ENCODE data around the gene RANBP10. TPM values are rescaled to one million over a fixed set of nuclear protein-coding genes. Genes with fewer than 3 reads are reported as not detected.

Gene RANBP10
- total and polyA plus RNA-seq, 9 of the 15 experiments (the other 6 are each of a cell fraction or from before 2014, with no cell fraction given), result 0.61 to 19.3 (median 5.9) TPM

GRCh38 chr16:67846320-67847063, 40.1 kb upstream of the RANBP10 start, which contains the start of gene NUTF2 (continued):
- TF ChIP-seq SRF (CRISPR knock-in tag; IDR thresholded peaks at IDR 0.05), result peak in 1 of 2 experiments; percentile 89; a peak in 1 of 4 replicates
- no peak for TF ChIP-seq FOS (IDR thresholded peaks at IDR 0.05; ENCODE audit: extremely low read depth, insufficient read length)
- TF ChIP-seq ZNF384 (IDR thresholded peaks at IDR 0.05; ENCODE audit: low read depth, low read length), result no peak
- TF ChIP-seq HMG20A (CRISPR knock-in tag; conservative IDR thresholded peaks at IDR 0.05), result no peak
- TF ChIP-seq ZNF695 (CRISPR knock-in tag; IDR thresholded peaks at IDR 0.05), result no peak
- TF ChIP-seq KLF10 (CRISPR knock-in tag; IDR thresholded peaks at IDR 0.05), result no peak
- TF ChIP-seq ARID4B (CRISPR knock-in tag; IDR thresholded peaks at IDR 0.05), result peak; percentile 96
- no peak for TF ChIP-seq ASH1L (IDR thresholded peaks at IDR 0.05; ENCODE audit: borderline replicate concordance, low read depth, partially characterized antibody)
- TF ChIP-seq MNT (conservative IDR thresholded peaks at IDR 0.05), result peak; percentile 85 to 93
- no peak for TF ChIP-seq ZBTB43 (CRISPR knock-in tag; IDR thresholded peaks at IDR 0.05)
- peak; percentile 27; the same call in 1 of the 2 replicates for TF ChIP-seq ARID1B (IDR thresholded peaks at IDR 0.05)
- no peak for TF ChIP-seq SETDB1 (IDR thresholded peaks at IDR 0.05; ENCODE audit: low read length)
- no peak for TF ChIP-seq NR0B1 (IDR thresholded peaks at IDR 0.05; ENCODE audit: partially characterized antibody)
- TF ChIP-seq ZNF311 (CRISPR knock-in tag; IDR thresholded peaks at IDR 0.05), result no peak
- TF ChIP-seq NR4A1 (CRISPR knock-in tag; IDR thresholded peaks at IDR 0.05), result 0 out of 2 replicates have a peak, but pooled peaks have one; percentile 29
- TF ChIP-seq NR4A1 (tag; IDR thresholded peaks at IDR 0.05), result no peak
- TF ChIP-seq THRB (CRISPR knock-in tag; conservative IDR thresholded peaks at IDR 0.05), result no peak
- no peak for TF ChIP-seq ZNF146 (CRISPR knock-in tag; IDR thresholded peaks at IDR 0.05; ENCODE audit: unreplicated experiment)
